NCI-H187 (cell line): Measurements from ENCODE around the gene HTR6.
"Not testable (repeated sequence)": the region's sequence is repeated elsewhere in the genome, so short reads cannot be mapped to it uniquely, and the experiment has no call there.

Experiments used
- DNase-seq, 2 experiments: peaks; one replicate each; lab custom pipeline; 2025; lab: John Stamatoyannopoulos, UW

The HTR6 gene

GRCh38 chr1:19664453-19665185 lies at the start of gene HTR6:
TSS of gene HTR6 (plus strand) at chr1:19664875. CDS start at chr1:19665754, 879 bp downstream.
- DNase-seq: no peak

- DNase-seq: no peak
These were observed 49.2 kb upstream of the HTR6 start for GRCh38 chr1:19615438-19615837.

- no peak for DNase-seq
These were observed 48.2 kb upstream of the HTR6 start for GRCh38 chr1:19616489-19616888.

GRCh38 chr1:19617376-19617775 lies 47.3 kb upstream of the HTR6 start:
- DNase-seq: no peak

GRCh38 chr1:19618428-19618827 lies 46.2 kb upstream of the HTR6 start:
- no peak for DNase-seq

- DNase-seq: no peak
These were observed 44.8 kb upstream of the HTR6 start for GRCh38 chr1:19619697-19620384.

- no peak for DNase-seq
These were observed 43.9 kb upstream of the HTR6 start for GRCh38 chr1:19620786-19621185.

GRCh38 chr1:19621274-19621950 lies 43.3 kb upstream of the HTR6 start:
- DNase-seq: no peak

- DNase-seq: no peak
These were observed 42.5 kb upstream of the HTR6 start for GRCh38 chr1:19622204-19622603.

- no peak for DNase-seq
These were observed 41.2 kb upstream of the HTR6 start for GRCh38 chr1:19623523-19623922.

GRCh38 chr1:19625291-19625937 lies 39.3 kb upstream of the HTR6 start:
- no peak for DNase-seq

GRCh38 chr1:19628879-19629278 lies 35.8 kb upstream of the HTR6 start:
- no peak for DNase-seq

- DNase-seq: no peak
These were observed 35.3 kb upstream of the HTR6 start for GRCh38 chr1:19629357-19629756.

GRCh38 chr1:19630192-19630591 lies 34.5 kb upstream of the HTR6 start:
- not testable (repeated sequence) for DNase-seq

- no peak for DNase-seq
These were observed 33.8 kb upstream of the HTR6 start for GRCh38 chr1:19630720-19631395.

- no peak for DNase-seq
These were observed 32.5 kb upstream of the HTR6 start for GRCh38 chr1:19632211-19632610.

GRCh38 chr1:19633106-19633505 lies 31.6 kb upstream of the HTR6 start:
- no peak for DNase-seq

GRCh38 chr1:19635064-19635463 lies 29.6 kb upstream of the HTR6 start:
- DNase-seq: not testable (repeated sequence)

GRCh38 chr1:19635646-19636045 lies 29.0 kb upstream of the HTR6 start:
- no peak for DNase-seq

- no peak for DNase-seq
These were observed 28.6 kb upstream of the HTR6 start for GRCh38 chr1:19636065-19636464.

- DNase-seq: not testable (repeated sequence)
These were observed 27.9 kb upstream of the HTR6 start for GRCh38 chr1:19636749-19637148.

GRCh38 chr1:19637606-19638005 lies 27.1 kb upstream of the HTR6 start:
- no peak for DNase-seq
